Muscle of leg (tissue), 11 donors: ENCODE measurements around the gene SENP5. TPM values are rescaled to one million over a fixed set of nuclear protein-coding genes. Genes with fewer than 3 reads are reported as not detected.

Experiments
- DNase-seq: peaks from one replicate; pipeline ENCODE4 v3.0.0; 2013
- H3K27ac ChIP-seq: one replicate; pipeline ENCODE4 v1.5.1; 2013; ENCODE audit warnings: mild to moderate bottlenecking, low read length, control low read depth
- H3K27me3 ChIP-seq: one replicate; pipeline ENCODE4 v1.6.1; 2013; ENCODE audit warnings: low read length; ENCODE audit not compliant: control insufficient read depth, insufficient read depth
- H3K36me3 ChIP-seq: one replicate; pipeline ENCODE4 v1.6.1; 2013; ENCODE audit warnings: low read length; ENCODE audit not compliant: control insufficient read depth, insufficient read depth
- H3K4me1 ChIP-seq: one replicate; pipeline ENCODE4 v1.6.1; 2013; ENCODE audit warnings: low read length; ENCODE audit not compliant: control insufficient read depth, insufficient read depth
- H3K4me3 ChIP-seq: one replicate; pipeline ENCODE4 v1.5.1; 2013; ENCODE audit warnings: low read length, control low read depth
- H3K9me3 ChIP-seq: replicated peaks from 2 replicates; pipeline ENCODE4 v1.6.1; 2013; ENCODE audit warnings: low read depth, low read length; ENCODE audit not compliant: control insufficient read depth
- WGBS: methylation state at CpG from one replicate; pipeline ENCODE4 v1.1.5; 2013; ENCODE audit warnings: missing lambda C conversion rate; ENCODE audit not compliant: insufficient coverage; 5-methylcytosine and 5-hydroxymethylcytosine counted together
- polyA plus RNA-seq, 8 donors: library from polyadenylated mRNA; unstranded; fragments of 120-200 nt; gene quantifications; one replicate each; pipeline versions ENCODE4 v1.2.1 to v1.2.3, GENCODE V29; 2013; ENCODE audit warnings: inconsistent platforms in 1 of 8, low replicate concordance in 1 of 8; ENCODE audit not compliant: insufficient read length in 8 of 8, insufficient read depth in 1 of 8
- total RNA-seq: library from RNA; stranded (reverse); fragments of 120-200 nt; gene quantifications from one replicate; pipeline ENCODE4 v1.2.4, GENCODE V29; 2013

SENP5 gene
- total and polyA plus RNA-seq, 9 donors, result 13.6 to 27.7 (median 17.9) TPM

DNA sequence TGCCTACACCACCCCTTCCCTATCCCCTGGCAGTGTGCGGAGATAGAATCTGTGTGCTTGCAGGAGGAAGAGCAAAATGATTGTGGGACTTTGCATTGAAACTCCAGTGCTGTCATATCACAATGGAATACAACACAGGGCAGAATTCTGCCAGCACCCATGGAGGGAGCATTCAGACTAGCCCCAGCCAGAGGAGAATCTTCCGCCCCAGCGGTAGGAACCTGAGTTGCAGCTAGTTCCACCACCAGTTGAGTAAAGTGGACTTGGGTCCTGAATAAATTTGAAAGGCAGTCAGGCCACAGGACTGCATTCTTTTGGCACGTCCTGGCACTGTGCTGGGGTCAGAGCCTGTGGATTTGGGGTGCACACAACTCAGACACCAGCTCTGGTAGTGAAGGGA, 47.1 kb downstream of the SENP5 start:
- Histone ChIP-seq H3K27me3 (no peaks in the 10 kb centered on the region), H3K4me1 (no peaks in the 10 kb centered on the region), H3K27ac (no peak overlapping the region), H3K36me3 (peaks cover 8% of the 10 kb centered on the region), H3K4me3 (no peak overlapping the region), H3K9me3 (peaks cover 9% of the 10 kb centered on the region)
- 86% methylated on average over 4 of the region's 4 CpGs for WGBS
- DNase-seq, result no peak

DNA sequence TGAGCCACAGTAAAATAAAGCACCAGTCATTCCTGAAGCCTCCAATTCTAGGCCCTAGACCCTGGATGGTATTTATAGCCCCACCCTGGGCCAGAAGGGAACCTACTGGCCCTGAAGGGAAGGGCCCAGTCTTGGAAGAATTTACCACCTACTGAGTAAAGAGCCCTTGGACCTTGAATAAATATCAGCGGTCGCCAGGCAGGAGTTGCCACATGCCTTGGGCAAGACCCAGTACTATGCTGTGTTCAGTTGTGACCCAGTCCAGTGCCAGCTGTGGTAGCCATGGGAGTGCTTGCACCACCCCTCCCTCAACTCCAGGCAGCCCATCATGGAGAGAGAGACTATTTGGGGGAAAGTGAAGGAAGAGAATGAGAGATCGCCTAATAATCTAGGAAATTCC, 47.7 kb downstream of the SENP5 start:
- 100% methylated on average over 2 of the region's 3 CpGs for WGBS
- no peak overlapping the region for H3K4me3 ChIP-seq

DNA sequence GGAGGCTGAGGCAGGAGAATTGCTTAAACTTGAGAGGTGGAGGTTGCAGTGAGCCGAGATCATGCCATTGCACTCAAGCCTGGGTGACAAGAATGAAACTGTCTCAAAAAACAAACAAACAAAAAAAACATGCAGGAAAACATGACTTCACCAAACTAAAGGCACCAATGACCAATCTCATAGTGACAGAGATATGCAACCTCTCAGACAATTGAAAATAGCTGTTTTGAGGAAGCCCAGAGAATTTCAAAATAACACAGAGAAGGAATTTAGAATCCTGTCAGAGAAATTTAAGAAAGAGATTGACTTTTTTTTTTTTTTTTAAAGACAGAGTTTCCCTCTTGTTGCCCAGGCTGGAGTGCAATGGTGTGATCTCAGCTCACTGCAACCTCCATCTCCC, 48.5 kb downstream of the SENP5 start:
- no peaks in the 10 kb centered on the region for H3K4me1 ChIP-seq
- peaks cover 8% of the 10 kb centered on the region for H3K36me3 ChIP-seq
- no CpG with 5 or more reads among the region's 1 CpG for WGBS
- DNase-seq, result no peak
- H3K4me3 ChIP-seq, result no peak overlapping the region
- H3K9me3 ChIP-seq, result peaks cover 9% of the 10 kb centered on the region
- H3K27ac ChIP-seq, result no peak overlapping the region
- H3K27me3 ChIP-seq, result no peaks in the 10 kb centered on the region

More for the DNA sequence above, 47.7 kb downstream of the SENP5 start:
- DNase-seq, result no peak
- Histone ChIP-seq H3K9me3 (peaks cover 9% of the 10 kb centered on the region), H3K27ac (no peak overlapping the region), H3K27me3 (no peaks in the 10 kb centered on the region), H3K4me1 (no peaks in the 10 kb centered on the region), H3K36me3 (peaks cover 8% of the 10 kb centered on the region)

DNA sequence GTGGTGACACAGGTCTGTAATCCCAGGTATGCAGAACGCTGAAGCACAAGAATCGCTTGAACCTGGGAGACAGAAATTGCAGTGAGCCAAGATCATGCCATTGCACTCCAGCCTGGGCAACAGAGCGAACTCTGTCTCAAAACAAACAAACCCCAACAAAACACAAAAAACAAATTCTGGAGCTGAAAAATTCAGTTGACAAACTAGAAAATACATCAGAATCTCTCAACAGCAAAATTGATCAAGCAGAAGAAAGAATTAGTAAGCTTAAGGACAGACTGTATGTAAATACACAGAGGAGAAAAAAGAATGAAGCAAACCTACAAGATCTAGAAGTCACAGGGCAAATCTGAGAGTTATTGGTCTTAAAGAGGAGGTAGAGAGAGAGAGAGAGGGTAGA, 49.3 kb downstream of the SENP5 start:
- no peak for DNase-seq
- H3K27me3 ChIP-seq, result no peaks in the 10 kb centered on the region
- H3K4me1 ChIP-seq, result no peaks in the 10 kb centered on the region
- no peak overlapping the region for H3K27ac ChIP-seq
- 100% methylated on average over 2 of the region's 3 CpGs for WGBS
- peaks cover 9% of the 10 kb centered on the region for H3K9me3 ChIP-seq
- no peak overlapping the region for H3K4me3 ChIP-seq
- H3K36me3 ChIP-seq, result peaks cover 8% of the 10 kb centered on the region

DNA sequence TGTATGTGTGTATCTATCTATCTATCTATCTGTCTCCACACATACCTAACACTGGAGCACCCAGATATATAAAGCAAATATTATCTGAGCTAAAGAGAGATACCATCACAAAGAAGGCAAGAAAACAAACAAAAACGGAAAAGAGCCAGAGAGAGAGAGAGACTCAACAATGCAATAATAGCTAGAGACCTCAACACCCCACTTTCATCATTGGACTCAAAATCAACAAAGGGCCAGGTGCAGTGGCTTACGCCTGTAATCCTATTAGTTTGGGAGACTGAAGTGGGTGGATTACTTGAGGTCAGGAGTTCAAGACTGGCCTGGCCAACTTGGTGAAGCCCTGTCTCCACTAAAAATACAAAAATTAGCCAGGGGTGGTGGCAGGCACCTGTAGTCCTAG, 51.2 kb downstream of the SENP5 start:
- Histone ChIP-seq H3K27ac (no peak overlapping the region), H3K4me1 (no peaks in the 10 kb centered on the region), H3K27me3 (no peaks in the 10 kb centered on the region), H3K9me3 (peaks cover 9% of the 10 kb centered on the region), H3K36me3 (peaks cover 15% of the 10 kb centered on the region), H3K4me3 (no peak overlapping the region)
- no CpG with 5 or more reads among the region's 2 CpGs for WGBS
- DNase-seq, result no peak

DNA sequence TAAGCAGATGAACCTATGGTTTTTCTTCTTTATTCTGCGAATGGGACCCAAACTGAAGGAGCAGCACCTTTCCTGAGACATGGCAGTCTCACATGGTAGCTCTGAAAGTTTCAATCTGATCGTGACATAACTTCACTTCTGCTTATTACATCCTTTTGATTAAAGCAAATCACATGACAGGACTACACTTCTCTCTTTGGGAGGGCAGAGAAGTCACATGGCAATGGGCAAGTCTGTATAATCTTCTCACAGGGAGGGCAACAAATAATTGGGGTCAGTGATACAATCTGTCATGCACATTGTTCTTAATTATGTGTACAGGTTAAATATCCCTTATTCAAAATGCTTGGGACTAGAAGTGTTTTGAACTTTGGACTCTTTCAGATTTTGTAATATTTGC, 53.0 kb downstream of the SENP5 start:
- Histone ChIP-seq H3K9me3 (peaks cover 9% of the 10 kb centered on the region), H3K36me3 (peaks cover 9% of the 10 kb centered on the region), H3K27ac (no peak overlapping the region), H3K4me3 (no peak overlapping the region), H3K4me1 (no peaks in the 10 kb centered on the region), H3K27me3 (no peaks in the 10 kb centered on the region)
- WGBS, result no CpG with 5 or more reads among the region's 2 CpGs
- peak; percentile 21 for DNase-seq

DNA sequence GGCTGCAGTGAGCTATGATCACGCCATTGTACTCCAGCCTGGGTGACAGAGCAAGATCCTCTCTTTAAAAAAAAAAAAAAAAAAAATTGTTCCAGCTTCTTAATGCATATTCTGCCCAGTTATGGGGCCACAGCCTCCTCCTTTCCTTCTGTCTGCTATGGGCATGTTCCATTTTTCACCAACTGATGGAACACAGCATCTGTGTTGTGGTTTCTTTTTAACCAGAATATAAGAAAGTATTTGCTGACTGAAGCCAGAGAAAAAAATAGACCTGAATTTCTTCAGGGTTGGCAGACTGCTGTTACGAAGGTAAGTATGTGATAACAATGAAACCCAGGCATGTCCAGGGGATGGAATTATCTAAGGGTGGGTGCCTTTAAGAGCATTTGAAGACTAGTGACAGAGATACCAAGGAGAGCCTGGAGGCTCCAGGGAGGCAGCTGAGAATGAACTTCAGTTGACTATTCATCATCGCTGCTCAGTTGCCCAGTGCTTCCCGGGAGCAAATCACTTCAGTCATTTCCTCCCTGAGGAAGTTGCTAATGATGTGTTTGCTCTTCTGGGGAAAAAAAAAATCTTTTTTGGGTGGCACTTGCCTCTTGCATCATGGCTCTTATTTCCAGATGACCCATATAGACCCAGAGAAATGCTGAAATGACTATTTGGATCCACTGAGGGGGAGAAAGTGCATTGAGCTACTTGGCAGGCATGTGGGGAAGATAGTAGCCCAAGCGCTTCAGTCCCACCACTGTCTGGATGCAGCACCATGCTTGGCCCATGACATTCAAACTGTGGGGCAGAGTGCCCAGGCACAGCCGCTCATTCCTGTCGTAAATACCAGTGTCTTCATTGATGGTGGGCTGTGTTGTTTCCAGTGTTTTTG, 60.1 kb downstream of the SENP5 start:
- no peak for DNase-seq
- H3K4me1 ChIP-seq, result no peaks in the 10 kb centered on the region
- 81% methylated on average over 4 of the region's 7 CpGs for WGBS
- H3K4me3 ChIP-seq, result no peak overlapping the region
- no peak overlapping the region for H3K27ac ChIP-seq
- H3K36me3 ChIP-seq, result peaks cover 38% of the 10 kb centered on the region
- H3K9me3 ChIP-seq, result no peaks in the 10 kb centered on the region
- H3K27me3 ChIP-seq, result no peaks in the 10 kb centered on the region

DNA sequence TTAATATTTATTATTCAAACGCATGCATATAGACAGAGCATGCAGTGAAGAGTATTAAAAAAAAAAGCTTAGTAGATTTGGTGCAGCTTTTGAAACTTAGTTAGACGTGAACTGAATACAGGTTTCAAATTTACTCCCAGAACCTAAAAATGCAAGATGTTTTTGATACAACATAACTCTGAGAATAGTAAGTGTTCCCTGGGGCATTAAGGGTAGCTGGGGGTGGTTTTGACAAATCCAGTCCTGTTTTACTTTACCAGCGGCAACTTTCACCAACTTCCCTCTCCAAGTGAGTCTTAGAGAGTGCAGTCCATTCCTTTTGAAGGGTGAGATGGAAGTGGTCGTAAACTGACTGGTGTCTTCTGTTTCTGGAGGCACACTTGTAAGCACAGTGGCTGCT, 63.4 kb downstream of the SENP5 start:
- WGBS, result no CpG with 5 or more reads among the region's 4 CpGs
- no peak for DNase-seq

DNA sequence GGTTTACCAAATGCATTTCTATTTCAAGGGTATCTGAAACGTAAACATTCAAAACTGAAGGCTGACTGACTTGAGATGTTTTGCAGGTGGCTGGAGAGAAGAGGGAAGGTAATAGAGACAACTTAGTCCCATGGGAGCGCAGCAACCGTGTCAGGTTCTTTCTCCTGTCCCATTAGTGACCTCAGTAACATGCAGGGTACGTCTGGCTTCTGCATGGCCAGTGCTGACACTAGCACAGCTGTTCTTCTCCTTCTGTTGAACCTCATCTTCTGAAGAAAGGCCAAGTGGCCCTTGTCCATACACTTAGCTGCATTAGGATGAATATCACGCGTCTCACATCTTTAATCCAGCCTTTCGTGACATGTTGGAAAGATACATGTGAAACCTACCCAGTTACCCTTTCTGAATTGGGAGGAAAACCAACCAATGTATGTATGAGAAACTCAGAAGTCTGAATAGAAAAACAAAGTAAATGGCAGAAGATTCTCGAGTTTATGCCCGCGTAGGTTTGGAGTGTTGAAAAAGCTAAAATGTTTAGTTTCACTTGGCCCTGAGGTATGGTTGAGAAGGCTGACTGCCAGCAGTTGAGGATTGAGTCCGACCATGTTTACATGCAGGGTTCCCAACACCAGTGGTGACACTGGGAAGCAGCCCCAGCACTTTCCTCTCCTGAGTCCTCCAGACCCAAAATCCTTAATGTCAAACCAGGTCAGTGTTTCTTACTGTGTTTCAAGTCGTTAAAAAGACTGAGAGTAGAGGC, 64.3 kb downstream of the SENP5 start:
- no peaks in the 10 kb centered on the region for H3K9me3 ChIP-seq
- no peak overlapping the region for H3K4me3 ChIP-seq
- no peaks in the 10 kb centered on the region for H3K4me1 ChIP-seq
- no peak for DNase-seq
- 71% methylated on average over 8 of the region's 12 CpGs for WGBS
- no peak overlapping the region for H3K27ac ChIP-seq
- no peaks in the 10 kb centered on the region for H3K27me3 ChIP-seq
- peaks cover 62% of the 10 kb centered on the region for H3K36me3 ChIP-seq

More for the DNA sequence above, 63.4 kb downstream of the SENP5 start:
- Histone ChIP-seq H3K27ac (no peak overlapping the region), H3K4me1 (no peaks in the 10 kb centered on the region), H3K4me3 (no peak overlapping the region), H3K27me3 (no peaks in the 10 kb centered on the region), H3K36me3 (peaks cover 55% of the 10 kb centered on the region), H3K9me3 (no peaks in the 10 kb centered on the region)

DNA sequence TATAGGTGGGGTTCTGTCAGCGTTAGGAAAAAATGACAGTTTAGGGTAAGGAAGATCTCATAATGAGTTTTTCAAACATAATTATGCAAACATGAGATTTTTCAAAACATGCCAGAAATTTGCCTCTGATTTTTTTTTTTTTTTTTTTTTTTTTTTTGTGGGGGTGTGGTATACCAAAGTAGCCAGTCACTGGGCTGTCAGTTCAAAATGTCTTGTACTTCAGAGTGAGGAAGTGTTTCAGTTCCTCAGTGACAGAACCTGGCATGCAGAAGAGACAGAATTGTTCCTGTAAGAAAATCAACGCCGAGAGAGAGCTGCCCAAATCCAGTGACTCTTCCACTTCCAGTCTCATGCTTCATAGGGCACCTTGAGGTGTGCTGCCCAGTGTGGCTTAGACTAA, 64.9 kb downstream of the SENP5 start:
- Histone ChIP-seq H3K27me3 (no peaks in the 10 kb centered on the region), H3K9me3 (no peaks in the 10 kb centered on the region), H3K27ac (no peak overlapping the region), H3K4me3 (no peak overlapping the region), H3K36me3 (peaks cover 66% of the 10 kb centered on the region), H3K4me1 (no peaks in the 10 kb centered on the region)
- no CpG with 5 or more reads among the region's 3 CpGs for WGBS
- no peak for DNase-seq
